GM19328 (cell line): ENCODE results near the gene CES1.
"Not testable (repeated sequence)": the region's sequence is repeated elsewhere in the genome, so short reads cannot be mapped to it uniquely, and the experiment has no call there.

Source experiments
- ATAC-seq: cut with Tn5 transposase; IDR thresholded peaks from one replicate; pipeline ENCODE4 v1.9.1; 2021; ENCODE audit warnings: mild to moderate bottlenecking, moderate library complexity; ENCODE audit not compliant: unreplicated experiment

CES1 gene

DNA sequence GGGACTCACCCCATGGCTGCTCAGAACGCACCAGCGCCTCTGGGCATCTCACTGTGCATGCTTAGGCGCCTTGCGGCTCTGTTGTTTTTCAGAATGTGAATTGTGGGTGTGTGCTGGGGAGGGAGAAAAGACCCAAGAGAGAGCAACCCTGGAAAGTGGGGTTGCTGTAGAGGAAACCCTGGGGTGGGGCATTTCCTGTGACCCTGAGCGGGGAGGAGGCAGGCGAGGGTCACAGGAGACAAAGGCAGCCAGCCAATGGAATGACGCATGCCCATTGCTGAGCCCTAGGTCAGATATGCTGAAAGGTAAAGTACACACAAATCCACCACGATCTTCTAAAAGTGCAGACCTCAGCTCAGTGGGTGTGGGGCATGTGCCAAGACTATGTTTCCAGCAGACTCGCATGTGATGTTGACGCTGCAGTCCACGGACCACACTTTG lies 39.9 kb downstream of the CES1 start:
- ATAC-seq = not testable (repeated sequence)

DNA sequence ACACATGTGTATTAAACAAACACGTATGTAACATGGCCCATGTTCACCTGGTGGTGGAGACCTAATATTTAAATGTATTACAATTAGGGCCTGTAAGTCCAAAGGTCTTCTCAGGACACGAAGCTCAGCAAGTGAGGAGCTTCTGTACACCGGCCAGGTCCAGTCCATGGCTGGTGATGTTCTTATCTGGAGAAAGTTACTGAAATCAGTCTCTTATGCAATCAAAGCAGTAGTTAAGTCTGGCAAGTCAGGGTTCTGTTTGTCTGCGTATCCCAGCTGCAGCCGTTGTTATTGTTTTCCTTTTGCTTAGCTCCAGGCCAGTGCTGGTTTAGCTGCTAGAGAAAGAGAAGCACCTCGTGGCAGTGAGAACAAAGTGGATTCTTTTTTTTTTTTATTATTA lies 41.4 kb downstream of the CES1 start:
- not testable (repeated sequence) for ATAC-seq

DNA sequence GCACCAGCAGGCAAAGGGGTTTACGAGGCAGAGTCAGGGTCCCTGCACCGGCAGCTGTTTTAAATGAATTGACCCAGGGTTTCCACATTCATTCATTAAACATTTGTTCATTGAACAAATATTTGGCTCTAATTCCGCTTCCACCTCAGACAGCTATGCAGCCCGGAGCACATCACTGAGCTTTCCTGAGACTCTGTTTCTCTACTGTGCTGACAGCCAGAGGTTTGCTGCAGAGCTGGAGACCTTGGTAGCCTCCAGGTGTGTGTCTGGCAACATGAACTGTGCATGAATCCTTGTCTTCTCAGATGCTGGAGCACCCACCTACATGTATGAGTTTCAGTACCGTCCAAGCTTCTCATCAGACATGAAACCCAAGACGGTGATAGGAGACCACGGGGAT lies 42.7 kb downstream of the CES1 start:
- ATAC-seq = not testable (repeated sequence)

DNA sequence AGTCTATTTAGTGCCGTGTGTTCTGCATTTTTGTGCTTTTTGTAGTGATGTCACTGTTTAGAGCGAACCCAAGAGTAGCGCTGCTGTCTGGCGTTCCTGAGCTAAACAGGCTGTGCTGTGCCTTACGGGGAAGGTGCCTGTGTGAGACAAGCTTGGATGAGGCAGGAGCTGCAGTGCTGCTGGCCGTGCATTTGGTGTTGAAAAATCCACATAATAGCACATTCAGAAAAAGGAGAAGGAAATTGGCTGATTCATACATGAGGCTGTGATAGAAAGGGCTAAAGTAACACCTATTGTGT lies 50.2 kb downstream of the CES1 start:
- not testable (repeated sequence) for ATAC-seq

DNA sequence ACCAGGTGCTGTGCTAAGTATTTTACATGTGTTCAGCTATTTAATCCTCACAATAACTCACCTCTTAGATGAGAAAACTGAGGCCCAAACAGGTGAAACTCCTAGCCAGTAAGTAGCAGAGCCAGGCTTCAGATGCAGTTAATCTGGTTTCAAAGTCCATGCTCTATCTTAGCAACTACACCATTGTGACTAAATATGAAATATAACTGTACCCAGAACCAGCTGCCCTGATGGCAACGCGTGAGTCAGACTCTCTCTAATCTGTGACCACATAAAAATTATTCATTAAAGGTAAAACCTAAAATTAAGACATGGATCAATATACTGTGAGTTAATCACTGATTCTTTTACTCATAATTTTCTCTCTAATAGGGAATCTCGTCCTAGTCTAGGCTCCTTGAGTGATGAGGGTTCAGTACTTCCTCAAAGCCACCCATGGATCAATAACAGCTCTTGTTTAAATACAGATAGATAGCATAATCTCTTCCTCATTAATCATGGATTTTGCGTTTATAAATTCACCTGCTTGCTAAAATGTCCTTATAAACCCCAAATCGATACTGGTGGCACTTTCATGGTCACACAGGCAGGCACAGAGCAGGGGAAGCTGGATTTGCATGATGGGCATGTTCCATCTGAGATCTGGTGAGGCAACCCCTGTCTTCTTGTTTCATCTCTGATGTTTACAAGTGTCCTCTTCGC lies 50.7 kb downstream of the CES1 start:
- not testable (repeated sequence) for ATAC-seq

DNA sequence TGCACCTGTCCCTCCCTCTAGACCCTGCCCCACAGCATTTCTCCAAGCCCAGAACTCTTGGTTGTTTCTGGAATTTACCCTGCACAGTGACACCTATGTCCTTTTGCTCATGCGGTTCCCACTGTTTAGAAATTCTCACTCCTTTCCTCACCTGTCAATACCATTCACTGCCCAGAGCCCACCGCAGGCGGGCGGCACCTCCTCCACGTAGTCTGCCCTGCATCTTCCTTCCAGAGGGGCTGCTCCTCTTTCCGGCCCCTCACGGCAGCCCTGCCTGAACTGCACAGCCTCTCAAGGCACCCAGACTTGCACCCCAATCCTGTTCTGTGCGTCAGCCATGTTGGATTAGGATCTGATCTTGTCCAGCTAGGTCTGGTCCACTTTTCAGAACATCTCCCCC lies 51.4 kb downstream of the CES1 start:
- ATAC-seq = not testable (repeated sequence)

DNA sequence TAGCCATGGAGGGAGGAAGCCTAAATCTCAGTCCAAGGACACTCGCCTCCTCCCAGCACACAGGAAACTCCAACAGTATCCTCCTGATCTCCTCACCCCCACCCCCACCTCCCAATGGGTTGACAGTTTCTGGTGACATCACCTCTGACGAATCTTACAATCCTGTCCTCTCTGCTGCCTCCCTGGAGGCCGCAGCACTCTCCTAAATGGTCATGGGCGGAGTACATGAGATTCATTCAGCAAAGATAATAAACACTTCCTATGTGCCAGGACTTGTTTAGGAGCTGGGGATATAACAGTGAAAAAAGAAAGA lies 52.8 kb downstream of the CES1 start:
- ATAC-seq = not testable (repeated sequence)

DNA sequence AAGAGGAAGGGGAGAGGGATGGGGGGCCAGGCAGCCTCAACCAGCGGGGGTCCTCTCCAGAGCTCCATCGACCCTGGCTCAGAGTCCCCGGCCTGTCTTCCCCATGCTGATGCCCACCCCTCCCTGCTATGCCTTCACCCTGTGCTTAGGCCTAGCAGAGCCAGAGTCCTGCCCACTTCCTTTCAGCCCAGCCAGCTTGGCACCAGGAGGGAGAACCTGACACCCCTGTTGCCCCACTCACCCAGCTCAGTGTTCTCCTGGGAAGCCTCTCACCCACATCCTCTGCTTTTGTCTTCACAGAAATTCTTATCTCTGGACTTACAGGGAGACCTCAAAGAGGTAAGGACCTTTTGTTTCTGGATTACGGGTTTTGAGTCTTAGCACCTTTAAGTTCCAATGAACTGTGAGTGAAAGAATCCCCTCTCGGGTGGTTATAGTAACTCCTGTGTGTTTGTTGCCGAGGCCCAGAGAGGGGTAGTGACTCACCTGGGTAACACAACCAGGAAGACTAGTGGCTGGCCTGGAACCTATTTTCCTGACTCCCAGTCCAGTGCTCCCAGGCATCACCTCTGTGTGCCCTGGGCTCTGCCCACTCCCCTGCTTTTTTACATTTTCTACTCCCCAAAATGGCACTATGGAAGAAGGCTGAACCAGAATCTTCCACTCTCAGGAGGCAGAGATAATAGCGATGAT lies 53.3 kb downstream of the CES1 start:
- ATAC-seq = no peak

DNA sequence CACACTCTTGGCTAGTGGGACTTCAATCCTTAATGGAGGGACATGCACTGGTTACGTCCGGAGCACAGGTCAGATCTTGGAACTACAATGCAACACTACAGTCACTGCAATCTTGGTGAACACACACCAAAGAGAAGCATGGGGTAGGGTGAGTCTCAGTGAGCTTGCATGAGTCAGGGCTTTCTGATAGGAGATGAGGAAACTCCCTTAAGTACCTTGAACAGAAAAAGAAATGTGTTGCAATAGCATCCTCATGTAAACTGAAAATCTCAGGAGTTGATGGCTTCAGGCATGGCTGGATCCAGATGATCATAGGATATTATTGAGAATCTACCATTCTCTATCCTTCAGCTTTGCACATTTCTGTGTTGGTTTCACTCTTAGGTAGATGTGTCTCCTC lies 54.1 kb downstream of the CES1 start:
- no peak for ATAC-seq

DNA sequence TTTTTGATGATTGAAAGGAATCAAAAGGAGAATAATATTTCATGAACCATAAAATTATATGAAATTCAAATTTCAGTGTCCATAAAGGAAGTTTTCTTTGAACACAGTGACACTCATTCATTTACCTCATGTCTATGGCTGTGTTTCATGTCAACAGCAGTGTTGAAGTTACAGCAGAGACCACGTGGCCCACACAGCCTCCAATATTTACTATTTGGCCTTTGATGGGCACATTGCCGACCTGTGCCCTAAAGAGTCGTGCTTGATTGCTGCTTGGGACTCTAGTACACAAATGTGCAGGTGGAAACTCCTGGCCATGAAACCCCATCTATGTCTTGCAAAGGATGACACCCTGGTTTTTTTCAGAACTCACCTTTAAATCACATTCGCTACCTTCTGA lies 57.0 kb downstream of the CES1 start:
- no peak for ATAC-seq

DNA sequence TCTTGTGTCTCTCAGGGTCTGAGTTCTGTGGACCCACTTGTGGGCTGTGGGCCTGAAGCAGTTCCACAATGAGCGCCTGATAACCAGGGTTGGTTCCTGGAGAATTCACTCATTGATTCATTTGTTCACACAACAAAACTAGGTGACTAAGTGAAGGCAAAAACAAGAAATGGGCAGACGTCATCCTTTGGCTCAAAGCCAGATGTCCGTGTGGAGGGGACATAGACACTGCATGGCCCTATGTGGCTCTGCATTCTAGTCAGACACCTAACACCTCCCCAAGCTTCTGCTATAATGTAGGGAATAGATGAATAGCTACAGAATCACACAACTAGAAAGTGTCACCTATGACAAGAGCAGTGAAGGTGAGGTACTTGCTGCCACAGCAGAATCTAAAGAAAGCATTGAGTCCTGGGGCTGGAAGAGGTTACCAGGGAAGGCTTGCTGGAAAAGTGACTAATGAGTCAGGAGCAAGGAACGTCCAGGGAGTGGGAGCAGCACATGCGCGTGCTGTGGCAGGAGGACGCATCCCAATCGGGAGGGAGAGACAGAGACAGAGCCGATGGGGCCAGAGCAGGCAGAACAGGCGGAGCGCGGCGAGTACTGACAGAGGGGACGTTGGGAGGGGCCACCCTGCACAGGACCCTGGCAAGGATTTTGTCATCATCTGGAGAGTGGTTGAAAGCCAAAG lies 58.9 kb downstream of the CES1 start:
- no peak for ATAC-seq

DNA sequence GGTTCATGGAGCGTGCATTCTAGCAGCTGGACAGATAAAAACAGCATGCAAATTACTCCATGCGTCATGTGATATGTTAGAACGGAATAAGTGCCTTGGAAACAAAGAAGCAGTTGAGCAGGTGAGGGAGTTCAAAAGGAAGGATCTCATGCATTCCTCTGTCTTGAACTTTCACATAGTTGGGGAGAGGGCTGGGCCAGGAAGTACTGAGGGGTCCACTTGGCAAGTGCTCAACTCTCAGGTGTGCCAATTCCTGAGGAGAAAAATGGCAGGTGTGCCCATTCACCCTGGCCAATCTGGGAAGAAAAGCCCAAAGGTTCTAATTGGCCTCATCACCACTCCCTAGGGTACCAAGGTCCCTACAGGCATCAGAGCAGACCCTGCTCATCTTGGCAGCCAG lies 67.7 kb downstream of the CES1 start:
- no peak for ATAC-seq

DNA sequence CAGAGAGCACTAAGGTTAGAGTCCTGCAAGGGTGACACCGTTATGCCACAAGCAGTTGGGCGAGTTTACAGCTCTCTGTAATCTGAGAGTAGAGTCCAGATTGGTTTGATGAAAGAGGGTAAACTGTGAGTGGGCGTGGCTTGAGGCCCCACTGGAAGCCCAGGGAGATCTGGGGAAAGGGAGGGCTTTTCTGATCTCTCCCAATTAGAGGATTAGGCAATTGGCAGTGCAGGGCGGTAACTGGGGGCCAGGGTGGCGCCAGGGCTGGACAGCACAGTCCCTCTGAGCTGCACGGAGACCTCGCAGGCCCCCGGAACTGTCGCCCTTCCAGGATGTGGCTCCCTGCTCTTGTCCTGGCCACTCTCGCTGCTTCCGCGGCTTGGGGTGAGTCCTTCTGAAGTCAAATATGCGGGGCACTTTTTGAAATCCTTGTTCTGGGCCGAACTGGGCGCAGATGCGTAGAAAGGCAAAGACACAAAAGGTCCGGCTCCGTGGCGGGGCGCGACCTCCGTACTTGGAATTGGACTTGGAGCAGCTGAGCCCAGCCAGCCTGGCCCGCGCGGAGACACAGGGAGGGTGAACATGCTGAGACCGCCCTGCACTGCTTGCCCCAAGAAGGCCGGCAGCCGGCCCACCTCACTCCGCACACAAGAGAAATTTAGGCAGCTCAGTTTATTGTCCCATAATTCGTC lies 72.4 kb downstream of the CES1 start:
- no peak for ATAC-seq

DNA sequence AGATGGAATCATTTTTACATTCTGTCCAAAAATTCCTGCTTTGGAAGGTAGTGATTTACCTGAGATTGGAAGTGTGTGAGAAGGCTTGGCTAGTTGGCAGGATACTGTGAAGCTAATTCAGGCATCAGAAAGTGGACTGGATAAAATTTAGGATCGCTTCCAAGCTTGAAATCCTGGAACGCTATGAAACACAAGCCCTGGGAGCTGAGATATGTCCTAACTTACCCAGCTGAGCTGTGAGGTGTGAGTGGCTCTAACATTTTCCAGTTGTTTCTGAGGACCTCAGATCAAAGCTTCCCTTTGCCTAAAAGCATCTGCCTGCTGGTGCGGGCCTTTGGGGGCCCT lies 73.0 kb downstream of the CES1 start:
- not testable (repeated sequence) for ATAC-seq

DNA sequence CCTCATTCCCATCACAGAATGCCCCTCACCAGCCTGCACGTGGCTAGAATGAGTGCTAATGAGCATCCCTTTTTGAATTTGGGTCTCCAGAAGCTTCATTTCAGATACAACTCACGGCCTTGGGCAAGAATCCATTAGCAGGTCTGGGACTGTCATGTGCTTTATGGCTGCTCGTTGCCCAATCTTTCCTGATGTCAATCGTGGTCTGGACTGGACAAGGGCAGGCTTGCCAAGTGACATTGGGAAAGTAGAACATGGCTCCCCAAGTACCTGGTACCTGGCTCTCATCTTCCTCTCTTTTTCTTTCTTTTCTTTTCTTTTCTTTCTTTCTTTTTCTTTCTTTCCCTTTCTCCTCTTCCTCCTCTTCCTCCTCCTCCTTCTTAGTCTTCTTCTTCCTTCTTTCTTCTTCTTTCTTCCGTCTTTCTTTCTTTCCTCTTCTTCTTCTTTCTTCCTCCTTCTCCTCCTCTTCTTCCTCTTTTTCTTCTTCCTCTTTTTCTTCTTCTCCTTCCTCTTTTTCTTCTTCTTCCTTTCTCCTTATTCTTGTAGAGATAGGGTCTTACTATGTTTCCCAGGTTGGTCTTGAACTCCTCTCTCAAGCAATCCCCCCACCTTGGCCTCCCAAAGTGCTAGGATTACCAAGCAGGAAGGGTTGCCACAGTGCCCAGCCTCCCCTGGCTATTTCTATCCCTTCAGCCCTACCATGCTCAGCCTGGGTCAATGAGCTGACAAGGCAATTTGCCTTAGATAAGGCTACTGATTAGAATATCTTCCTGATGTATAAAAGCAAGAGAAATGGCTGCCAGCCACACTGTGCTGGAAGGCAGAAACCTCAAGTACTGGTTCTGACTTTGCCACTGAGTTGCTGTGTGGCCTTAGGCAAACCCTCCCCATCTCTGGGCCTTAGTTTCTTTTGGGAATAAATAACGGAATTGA lies 75.0 kb downstream of the CES1 start:
- ATAC-seq = not testable (repeated sequence)

DNA sequence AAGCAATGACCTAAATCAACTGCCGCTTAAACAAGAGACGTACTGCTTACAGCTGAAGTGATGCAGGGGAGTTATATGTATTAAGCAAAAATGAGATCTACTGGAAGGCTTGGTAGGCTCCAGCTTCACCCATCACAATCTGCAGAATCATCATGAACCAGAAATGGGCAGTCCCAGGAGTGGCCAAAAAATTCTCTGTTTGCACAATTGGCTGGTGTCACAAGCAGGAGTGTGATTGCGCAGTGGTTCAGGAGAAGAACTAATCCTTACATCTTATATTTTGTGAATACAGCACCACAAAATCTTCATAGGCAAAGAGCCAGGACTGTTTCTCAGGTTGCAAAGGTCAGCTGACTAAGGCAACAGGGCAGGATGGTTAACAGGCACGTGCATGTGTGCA lies 75.9 kb downstream of the CES1 start:
- ATAC-seq = no peak

DNA sequence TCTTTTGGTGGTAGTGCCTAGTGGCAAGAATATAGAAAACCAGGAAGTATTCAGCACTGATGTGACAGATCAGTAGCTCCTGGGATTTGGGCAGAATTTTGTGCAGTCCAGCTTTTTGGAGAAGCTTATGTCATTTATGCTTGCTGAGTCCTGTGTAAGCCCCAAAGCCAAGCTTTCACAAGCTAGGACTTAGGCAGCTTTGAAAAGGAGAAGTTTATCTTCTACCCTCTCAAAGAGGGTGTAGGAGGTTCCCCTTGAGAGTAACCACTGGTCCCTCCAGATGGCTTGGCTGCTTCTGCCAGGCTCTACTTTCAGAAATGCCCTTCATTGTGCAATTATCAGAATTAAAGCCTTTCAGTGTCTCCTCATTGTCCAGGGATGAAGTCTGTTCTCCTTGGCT lies 78.8 kb downstream of the CES1 start:
- ATAC-seq = no peak

DNA sequence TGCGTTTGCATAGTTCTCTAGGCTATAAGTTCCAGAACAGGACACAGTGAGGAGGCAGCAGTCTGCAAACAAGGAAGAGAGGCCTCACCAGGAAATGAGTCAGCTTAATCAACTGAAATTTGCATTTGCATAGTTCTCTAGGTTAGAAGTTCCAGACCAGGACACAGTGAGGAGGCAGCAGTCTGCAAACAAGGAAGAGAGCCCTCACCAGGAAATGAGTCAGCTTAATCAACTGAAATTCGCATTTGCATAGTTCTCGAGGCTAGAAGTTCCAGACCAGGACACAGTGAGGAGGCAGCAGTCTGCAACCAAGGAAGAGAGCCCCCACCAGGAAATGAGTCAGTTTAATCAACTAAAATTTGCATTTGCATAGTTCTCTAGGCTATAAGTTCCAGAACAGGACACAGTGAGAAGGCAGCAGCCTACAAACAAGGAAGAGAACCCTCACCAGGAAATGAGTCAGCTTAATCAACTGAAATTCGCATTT lies 79.7 kb downstream of the CES1 start:
- ATAC-seq = not testable (repeated sequence)
